Sigmoid colon (tissue), 7 donors: ENCODE measurements around the gene MKI67. TPM values are rescaled to one million over a fixed set of nuclear protein-coding genes. Genes with fewer than 3 reads are reported as not detected.

Experiments used
- DNase-seq: peaks from one replicate; pipeline ENCODE4 v3.0.0-alpha.2; 2019
- H3K27ac ChIP-seq, 4 donors: fragments of 200-600 bp; sonication (generic); one replicate each; pipeline ENCODE4 v1.5.1; 2016 to 2019; ENCODE audit warnings: mild to moderate bottlenecking in 1 of 4
- H3K27me3 ChIP-seq, 3 donors: fragments of 200-600 bp; sonication (generic); one replicate each; pipeline ENCODE4 v1.5.1; 2019; ENCODE audit warnings: mild to moderate bottlenecking in 1 of 3
- H3K36me3 ChIP-seq, 4 donors: fragments of 200-600 bp; sonication (generic); one replicate each; pipeline ENCODE4 v1.5.1; 2016 to 2019
- H3K4me1 ChIP-seq, 4 donors: fragments of 200-600 bp; sonication (generic); one replicate each; pipeline ENCODE4 v1.5.1; 2017 to 2019
- H3K4me3 ChIP-seq, 4 donors: fragments of 200-600 bp; sonication (generic); one replicate each; pipeline ENCODE4 v1.5.1; 2017 to 2019; ENCODE audit warnings: mild to moderate bottlenecking in 2 of 4, moderate library complexity in 1 of 4
- H3K9me3 ChIP-seq, 4 donors: fragments of 200-600 bp in 3 of 4; sonication (generic) in 3 of 4; one replicate each; pipeline versions ENCODE4 v1.5.1 to v1.6.1; 2013 to 2019
- CTCF ChIP-seq, 4 experiments: fragments of 450-650 bp in 3 of 4; fragments of 200-600 bp in 1 of 4; IDR thresholded peaks; one replicate each; pipeline ENCODE4 v1.5.1; 2016 to 2019; ENCODE audit warnings: antibody characterized with exemption in 4 of 4, mild to moderate bottlenecking in 3 of 4, moderate library complexity in 2 of 4
- EP300 ChIP-seq, 4 donors: sonication (generic); formaldehyde crosslinking; IDR thresholded peaks; one replicate each; pipeline ENCODE4 v1.6.1; 2017; ENCODE audit warnings: antibody characterized with exemption in 4 of 4
- POLR2A ChIP-seq, 2 donors: fragments of 450-650 bp; IDR thresholded peaks; one replicate each; pipeline ENCODE4 v1.6.1; 2016; ENCODE audit warnings: antibody characterized with exemption in 2 of 2, mild to moderate bottlenecking in 2 of 2, moderate library complexity in 2 of 2
- POLR2AphosphoS5 ChIP-seq, 4 donors: sonication (generic); formaldehyde crosslinking; IDR thresholded peaks; one replicate each; pipeline ENCODE4 v1.6.1; 2017; ENCODE audit warnings: antibody characterized with exemption in 4 of 4
- WGBS, 2 donors: extraction: QIAGEN DNeasy Blood & Tissue Kit; methylation state at CpG; one replicate each; pipeline ENCODE4 v1.1.7; 2013; 5-methylcytosine and 5-hydroxymethylcytosine counted together
- intact Hi-C: fragments of 100-400 bp; cut with DNase I; formaldehyde crosslinking; loops from one replicate; pipeline ENCODE4 v1.15.1; 2023
- polyA plus RNA-seq, 3 donors: library from polyadenylated mRNA; stranded (reverse); fragments of 200-250 nt; gene quantifications; one replicate each; pipeline ENCODE4 v1.2.3, GENCODE V29; 2013
- total RNA-seq, 4 donors: library from RNA; depleted of rRNA; stranded (reverse); fragments of >200 nt; gene quantifications; one replicate each; pipeline ENCODE4 v1.1.0, GENCODE V29; 2016
- donor health status: healthy with polysubstance abuse.
- donor health status: Bipolar disorder and iron deficiency.
- donor health status: healthy.

MKI67 gene
- total and polyA plus RNA-seq, 7 donors = 0.49 to 29.0 (median 1.2) TPM

GRCh38 chr10:128130051-128130450, 3.8 kb upstream of the MKI67 start:
- TF ChIP-seq POLR2AphosphoS5 (IDR thresholded peaks at IDR 0.05) (no peak), EP300 (IDR thresholded peaks at IDR 0.05) (no peak), POLR2A (IDR thresholded peaks at IDR 0.05) (no peak), CTCF (IDR thresholded peaks at IDR 0.05) (no peak)
- WGBS, 2 donors = 67 to 75% methylated on average over 1 of the region's 1 CpG
- intact Hi-C loops = no loop called here

GRCh38 chr10:128128582-128128981, 2.4 kb upstream of the MKI67 start:
- intact Hi-C loops = no loop called here
- Histone ChIP-seq H3K27ac (no peak overlapping the region), H3K4me3 (no peak overlapping the region), H3K9me3 (no peaks in the 10 kb centered on the region), H3K4me1 (peaks cover 0 to 22% (median 17%) of the 10 kb centered on the region in 4 donors), H3K27me3 (peaks cover 0 to 25% (median 20%) of the 10 kb centered on the region in 3 donors), H3K36me3 (no peaks in the 10 kb centered on the region)
- DNase-seq = no peak
- 73 to 92% methylated on average over 8 of the region's 8 CpGs for WGBS, 2 donors
- TF ChIP-seq CTCF (IDR thresholded peaks at IDR 0.05) (no peak), POLR2AphosphoS5 (IDR thresholded peaks at IDR 0.05) (no peak), POLR2A (IDR thresholded peaks at IDR 0.05) (no peak), EP300 (IDR thresholded peaks at IDR 0.05) (no peak)

More at GRCh38 chr10:128130051-128130450, 3.8 kb upstream of the MKI67 start:
- Histone ChIP-seq H3K9me3 (no peaks in the 10 kb centered on the region), H3K36me3 (no peaks in the 10 kb centered on the region), H3K4me3 (no peak overlapping the region), H3K27me3 (peaks cover 0 to 11% (median 6%) of the 10 kb centered on the region in 3 donors), H3K27ac (no peak overlapping the region), H3K4me1 (peaks cover 0 to 18% (median 16%) of the 10 kb centered on the region in 4 donors)
- DNase-seq = no peak

GRCh38 chr10:128125416-128125943, 743 bp downstream of the MKI67 start:
- Histone ChIP-seq H3K36me3 (no peaks in the 10 kb centered on the region), H3K9me3 (no peaks in the 10 kb centered on the region), H3K4me3 (peak overlapping the region in 3 of 4 donors; percentile 47 to 63 (median 62)), H3K27me3 (peaks cover 3 to 53% (median 36%) of the 10 kb centered on the region in 3 donors), H3K4me1 (peaks cover 0 to 22% (median 17%) of the 10 kb centered on the region in 4 donors), H3K27ac (no peak overlapping the region)
- DNase-seq = no peak
- TF ChIP-seq POLR2A (IDR thresholded peaks at IDR 0.05) (no peak), POLR2AphosphoS5 (IDR thresholded peaks at IDR 0.05) (no peak), EP300 (IDR thresholded peaks at IDR 0.05) (no peak), CTCF (IDR thresholded peaks at IDR 0.05) (no peak)
- intact Hi-C loops = no loop called here
- WGBS, 2 donors = 1 to 2% methylated on average over 33 of the region's 33 CpGs

GRCh38 chr10:128124813-128125403, 1.3 kb downstream of the MKI67 start:
- no peak for DNase-seq
- no peaks in the 10 kb centered on the region for H3K9me3 ChIP-seq
- no peak overlapping the region for H3K27ac ChIP-seq
- peaks cover 3 to 59% (median 40%) of the 10 kb centered on the region in 3 donors for H3K27me3 ChIP-seq
- H3K4me3 ChIP-seq = peak overlapping the region in 1 of 4 donors; percentile 62
- no peak for TF ChIP-seq POLR2AphosphoS5 (IDR thresholded peaks at IDR 0.05)
- TF ChIP-seq CTCF (IDR thresholded peaks at IDR 0.05) = no peak
- no peak for TF ChIP-seq EP300 (IDR thresholded peaks at IDR 0.05)
- no peak for TF ChIP-seq POLR2A (IDR thresholded peaks at IDR 0.05)
- 14 to 35% methylated on average over 11 of the region's 11 CpGs for WGBS, 2 donors
- intact Hi-C loops = no loop called here
- H3K36me3 ChIP-seq = no peaks in the 10 kb centered on the region
- H3K4me1 ChIP-seq = peaks cover 0 to 22% (median 17%) of the 10 kb centered on the region in 4 donors
